Left lobe of liver (tissue), 2 donors: Measurements from ENCODE around the gene AREL1. TPM values are rescaled to one million over a fixed set of nuclear protein-coding genes. Genes with fewer than 3 reads are reported as not detected.

Experiments
- ATAC-seq: fragments of 200-7000 bp; cut with Tn5 transposase; one replicate; pipeline ENCODE4 v1.9.1; 2020; ENCODE audit warnings: mild to moderate bottlenecking, moderate library complexity
- DNase-seq: peaks from one replicate; pipeline ENCODE4 v3.0.0-alpha.2; 2020; ENCODE audit warnings: low spot score
- total RNA-seq: library from RNA; stranded (reverse); gene quantifications from one replicate; pipeline ENCODE4 v1.2.1, GENCODE V29; 2021
- donor health status: DM: no; HTN: no; CAD: no; lungs with moderate emphysema.
- donor health status: DM: no; HTN: yes; CAD: no.

The AREL1 gene
- total RNA-seq, 1 donor from 2014 or later = 18.4 TPM

DNA sequence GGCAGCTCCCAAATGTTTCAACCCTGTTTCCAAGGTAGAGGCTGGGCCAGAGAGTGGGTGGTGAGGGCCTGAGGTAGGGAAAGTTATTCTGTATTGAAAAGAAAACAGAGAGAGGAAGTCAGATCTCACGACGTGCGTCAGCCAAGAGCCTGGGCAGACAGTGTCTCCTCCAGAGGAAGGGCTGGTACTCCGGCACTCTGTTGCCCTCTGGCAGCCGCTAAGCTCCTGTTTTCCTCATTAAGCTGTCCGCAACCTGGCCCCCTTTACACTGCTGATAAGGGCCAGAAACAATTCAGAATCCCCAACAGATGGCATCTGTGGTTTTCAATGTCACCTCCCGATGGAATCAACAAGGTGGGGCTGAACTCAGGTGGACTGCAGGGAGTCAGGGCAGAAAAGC lies 74.8 kb downstream of the AREL1 start:
- ATAC-seq (no peak), DNase-seq (no peak)

DNA sequence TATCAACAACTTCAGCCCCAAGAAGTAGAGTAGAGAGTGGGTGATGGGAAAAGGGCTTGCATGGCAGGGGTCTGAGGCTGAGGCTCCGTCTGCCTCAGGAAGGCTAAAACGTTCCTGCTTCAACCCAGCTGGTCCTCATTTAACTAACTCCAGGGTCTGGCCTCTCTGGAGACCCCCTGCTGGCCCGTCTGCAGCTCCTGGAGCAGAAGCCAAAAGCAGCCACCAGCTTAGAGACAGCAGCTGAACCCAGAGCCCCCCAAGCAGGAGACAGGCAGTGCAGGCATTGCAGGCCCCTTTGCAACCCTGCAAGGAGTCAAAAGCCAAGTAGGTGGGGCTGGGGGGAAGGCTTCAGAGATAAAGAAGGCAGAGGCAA lies 75.7 kb downstream of the AREL1 start:
- no peak for ATAC-seq
- DNase-seq = no peak

GRCh38 chr14:74636424-74637177 lies 76.3 kb downstream of the AREL1 start:
- DNase-seq = no peak
- ATAC-seq = no peak

- no peak for DNase-seq
- ATAC-seq = peak; percentile 96
Measured at GRCh38 chr14:74635847-74636246, 77.0 kb downstream of the AREL1 start.

DNA sequence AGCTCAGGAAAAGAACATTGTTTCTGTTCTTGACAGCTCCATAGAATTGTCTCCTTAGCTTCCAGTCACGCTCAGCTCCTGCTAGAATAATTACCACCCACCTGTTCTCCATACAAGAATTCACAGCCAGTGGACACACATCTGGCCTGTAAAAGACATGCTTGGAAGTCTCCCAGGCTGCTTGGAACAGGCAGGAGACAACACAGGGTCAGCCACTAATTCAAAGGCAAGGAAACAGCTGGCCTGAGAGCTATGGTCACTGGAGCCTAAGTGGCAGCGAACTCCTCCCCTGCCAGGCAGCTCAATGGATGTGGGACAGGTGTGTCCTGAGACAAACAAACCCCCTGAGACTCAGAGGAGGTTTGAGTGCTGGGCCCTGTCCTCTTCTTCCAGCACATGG lies 77.9 kb downstream of the AREL1 start:
- ATAC-seq (no peak), DNase-seq (no peak)

DNA sequence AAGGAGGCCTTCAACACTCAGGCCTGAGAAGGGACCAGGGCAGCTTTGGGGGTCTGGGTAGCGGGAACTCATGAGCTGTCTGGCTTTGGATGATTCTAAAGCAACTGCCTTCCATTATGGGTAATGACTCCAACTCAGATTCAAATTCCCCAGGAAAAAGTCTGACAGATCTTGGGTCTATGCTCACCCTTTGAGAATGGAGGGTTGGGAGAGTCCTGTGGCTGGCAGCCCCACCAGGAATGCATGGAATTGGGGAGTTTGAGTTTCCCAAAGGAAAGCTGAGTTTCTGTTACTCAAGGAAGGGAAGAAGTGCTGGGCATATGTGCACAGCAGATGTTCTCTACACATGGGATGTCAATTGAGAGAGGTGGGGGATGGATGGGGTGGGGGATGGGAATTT lies 78.4 kb downstream of the AREL1 start:
- no peak for ATAC-seq
- no peak for DNase-seq

DNA sequence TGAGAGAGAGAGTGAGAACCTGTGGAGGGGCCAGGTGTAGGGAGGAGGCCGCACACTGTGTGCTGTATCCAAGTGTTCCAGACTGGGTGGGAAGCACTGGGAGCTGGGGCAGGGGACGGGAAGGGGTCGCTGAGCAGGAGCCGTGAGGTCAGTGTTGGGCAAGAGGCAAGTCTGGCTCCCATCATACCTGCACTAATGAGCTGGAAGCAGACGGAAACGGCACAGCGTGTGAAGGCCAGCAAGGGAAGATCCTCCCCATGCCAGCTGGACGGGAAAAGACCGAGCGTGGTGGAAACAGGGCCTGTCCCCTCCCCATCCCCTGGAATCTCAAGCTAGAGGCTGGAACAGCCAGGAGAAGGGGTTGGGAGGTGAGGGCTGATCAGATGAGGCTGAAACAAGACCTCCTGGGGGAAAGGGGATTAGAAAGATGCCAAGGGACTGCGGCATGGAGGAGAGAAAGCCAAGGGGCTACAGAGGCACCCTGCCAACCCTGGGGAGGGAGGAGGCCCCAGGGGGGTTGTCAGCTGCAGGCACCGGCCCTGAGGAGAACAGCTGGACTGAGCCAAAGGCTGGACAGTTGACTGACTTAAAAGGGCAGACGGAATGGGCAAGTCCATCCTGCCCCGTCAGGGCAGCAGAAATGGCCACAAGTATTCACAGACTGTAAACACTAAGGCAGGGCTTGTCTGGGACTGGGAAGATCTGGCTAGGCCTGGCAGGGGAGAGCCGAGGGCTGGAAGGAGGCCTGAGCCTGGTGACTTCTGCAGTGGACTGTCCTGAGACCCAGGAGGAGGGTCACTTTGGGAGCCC lies 81.8 kb downstream of the AREL1 start:
- DNase-seq = no peak
- ATAC-seq = peak; percentile 46

DNA sequence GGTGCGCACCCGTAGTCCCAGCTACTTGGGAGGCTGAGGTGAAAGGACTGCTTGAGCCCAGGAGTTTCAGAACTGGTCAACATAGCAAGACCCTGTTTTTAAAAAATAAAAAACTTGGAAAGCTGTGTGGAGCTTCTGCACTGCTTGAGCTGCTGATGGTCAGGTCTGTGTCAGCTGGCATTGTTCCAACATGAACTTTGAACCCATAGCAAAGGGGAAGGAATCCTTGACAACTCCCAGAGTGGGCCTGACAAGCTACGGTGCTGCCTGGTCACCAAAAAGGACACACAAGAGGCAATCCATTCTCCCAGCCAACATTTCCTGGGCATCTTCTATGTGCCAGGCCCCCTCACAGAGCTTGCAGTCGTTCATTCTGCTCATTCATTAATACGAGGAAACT lies 84.5 kb downstream of the AREL1 start:
- DNase-seq = no peak
- peak; percentile 69 for ATAC-seq

DNA sequence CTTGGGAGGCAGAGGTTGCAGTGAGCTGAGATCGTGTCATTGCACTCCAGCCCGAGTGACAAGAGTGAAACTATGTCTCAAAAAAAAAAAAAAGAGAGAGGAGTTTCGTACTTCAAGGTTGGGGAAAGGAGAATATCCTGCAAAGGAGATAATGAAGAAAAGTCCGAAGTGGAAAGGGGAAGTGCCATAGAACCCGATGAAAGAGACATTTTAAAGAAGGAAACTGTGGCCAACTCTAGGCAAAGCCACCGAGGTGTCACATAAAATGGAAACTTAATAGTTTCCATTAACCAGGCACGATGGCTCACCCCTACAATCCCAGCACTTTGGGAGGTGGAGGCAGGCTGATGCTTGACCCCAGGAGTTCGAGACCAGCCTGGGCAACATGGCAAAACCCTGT lies 85.8 kb downstream of the AREL1 start:
- DNase-seq (no peak), ATAC-seq (no peak)

GRCh38 chr14:74622257-74622656 lies 90.6 kb downstream of the AREL1 start:
- ATAC-seq (no peak), DNase-seq (no peak)

GRCh38 chr14:74621556-74621955 lies 91.3 kb downstream of the AREL1 start:
- DNase-seq (no peak), ATAC-seq (no peak)

DNA sequence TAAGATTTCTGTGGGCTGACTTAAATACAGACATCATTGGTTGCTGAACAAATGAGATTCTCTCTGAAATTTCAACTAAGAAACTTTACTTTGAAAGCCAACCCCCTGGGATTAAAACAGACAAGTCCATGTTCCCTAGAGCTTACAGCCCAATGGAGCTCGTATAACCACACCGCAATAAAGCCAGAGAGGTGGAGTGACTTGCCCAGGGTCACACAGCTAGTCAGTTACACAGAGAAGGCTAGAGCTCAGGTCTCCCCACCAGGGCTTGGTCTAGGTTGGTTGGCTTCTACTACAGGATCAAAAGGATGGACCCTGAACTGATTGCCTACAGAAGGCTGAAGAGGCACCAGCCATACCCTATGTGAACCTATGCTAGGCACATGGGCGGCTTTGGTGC lies 92.0 kb downstream of the AREL1 start:
- DNase-seq = no peak

DNA sequence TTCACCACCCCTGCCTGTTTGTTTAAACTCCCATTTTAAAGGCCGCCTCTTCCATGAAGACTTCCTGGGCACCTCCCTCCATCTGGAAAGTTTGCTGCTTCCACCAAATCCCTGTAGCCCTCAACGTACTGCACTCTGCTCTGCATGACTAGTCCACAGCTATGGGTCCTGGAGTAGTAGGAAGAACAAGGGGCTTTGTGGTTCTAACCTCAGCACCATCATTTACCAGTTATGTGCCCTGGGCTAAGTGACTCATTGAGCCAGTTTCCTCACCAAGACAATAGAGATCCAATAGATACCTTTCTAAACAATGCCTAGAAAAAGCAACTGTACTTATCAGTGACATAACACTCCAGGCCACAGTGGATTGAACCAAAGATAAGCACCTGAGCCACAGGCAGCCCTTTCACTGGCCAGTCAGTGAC lies 92.4 kb downstream of the AREL1 start:
- ATAC-seq (no peak), DNase-seq (no peak)

More for the DNA sequence above, 92.0 kb downstream of the AREL1 start:
- no peak for ATAC-seq

DNA sequence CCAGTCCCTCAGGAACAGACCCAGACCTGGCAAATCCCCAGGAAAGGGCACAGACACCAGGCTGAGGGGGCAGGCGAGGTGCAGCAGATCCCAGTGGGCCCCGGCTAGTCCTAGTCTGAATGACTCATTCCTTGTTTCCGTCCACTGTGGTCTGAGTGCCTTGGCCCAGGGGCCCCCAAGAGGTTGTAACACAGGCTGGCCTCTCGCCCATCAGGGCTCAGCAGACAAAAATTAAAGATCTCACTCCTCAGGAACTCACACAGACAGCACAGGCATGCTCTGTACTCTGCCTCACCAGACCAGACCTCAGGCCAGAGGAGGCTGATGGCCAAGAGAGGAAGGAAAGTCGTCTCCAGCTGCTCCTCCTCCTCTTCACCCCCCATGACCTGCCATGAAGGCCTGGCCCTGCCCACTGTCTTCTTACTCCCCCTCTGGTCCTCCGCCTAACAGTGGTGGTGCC lies 93.2 kb downstream of the AREL1 start:
- ATAC-seq (peak; percentile 6), DNase-seq (no peak)

DNA sequence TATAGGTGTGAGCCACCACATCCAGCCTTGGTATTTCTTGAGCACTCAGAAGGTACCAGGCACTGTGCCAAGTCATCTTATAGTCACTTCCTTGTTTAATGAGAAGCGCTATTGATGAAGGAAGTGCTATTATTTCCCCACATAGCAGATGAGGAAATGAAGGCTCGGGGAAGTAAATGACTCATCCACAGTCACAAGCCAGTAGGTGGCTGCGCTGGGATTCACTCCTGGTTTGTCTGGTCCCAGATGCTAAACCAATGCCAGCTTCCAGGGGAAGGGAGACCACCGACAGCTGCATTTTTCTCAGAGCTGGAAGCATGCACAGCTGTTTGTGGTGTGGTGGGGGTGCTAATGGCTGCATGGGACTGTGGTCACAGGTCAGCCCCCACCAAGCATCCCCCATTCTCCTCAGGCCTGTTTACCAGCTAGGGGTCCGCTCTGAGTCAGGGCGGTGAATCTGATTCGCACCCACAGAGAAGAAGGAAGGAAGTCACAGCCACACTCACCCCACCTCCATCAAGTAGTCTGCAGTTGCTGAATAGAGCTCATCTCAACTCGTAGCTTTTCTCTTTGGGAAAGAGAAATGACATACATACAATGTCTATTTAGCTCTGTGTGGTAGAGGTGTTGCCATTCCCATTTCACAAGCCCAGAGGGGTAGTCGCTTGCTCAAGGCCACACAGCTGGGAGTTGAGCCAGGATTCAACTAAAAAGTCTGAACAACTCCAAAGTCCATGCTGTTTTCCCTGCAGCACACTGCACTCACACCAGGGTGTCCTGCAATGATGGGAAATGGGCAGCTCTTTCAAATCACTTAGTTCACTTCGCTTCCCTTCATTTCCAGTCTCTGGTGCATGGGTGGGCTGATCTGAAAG lies 94.6 kb downstream of the AREL1 start:
- peak; percentile 83 for DNase-seq
- ATAC-seq = peak; percentile 96

DNA sequence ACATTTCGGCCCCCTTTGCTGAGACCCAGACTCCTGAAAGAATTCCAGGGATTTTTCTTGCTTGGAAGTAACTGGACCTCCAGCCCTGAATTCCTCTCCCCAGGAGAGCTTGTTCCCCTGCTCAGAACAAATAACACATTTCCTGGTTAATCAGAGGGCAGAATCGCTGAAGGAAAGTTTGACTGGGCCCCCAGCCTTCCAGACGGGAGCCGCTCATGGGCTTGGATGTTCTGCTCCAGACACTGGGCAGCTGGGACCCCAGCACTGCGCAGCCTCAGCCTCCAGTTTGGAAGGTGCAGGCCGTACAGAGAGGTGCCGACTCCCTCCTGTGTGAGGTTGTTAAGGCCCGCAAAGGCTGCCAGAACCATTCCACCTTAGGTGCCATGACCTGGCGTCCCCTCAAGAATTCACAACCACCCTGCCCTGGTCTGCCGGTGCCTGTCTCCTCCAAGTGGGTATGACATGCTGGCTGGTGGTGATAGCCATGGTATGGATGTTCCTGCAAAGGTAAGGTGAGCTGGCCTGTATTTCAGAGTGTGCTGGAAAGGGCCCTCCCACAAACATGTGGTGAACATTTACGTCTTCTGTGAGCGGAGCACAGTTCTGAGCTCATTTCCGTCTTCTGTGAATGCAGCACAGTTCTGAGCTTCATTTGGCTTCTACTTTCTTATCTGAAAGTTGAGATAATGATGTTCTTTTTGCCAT lies 95.7 kb downstream of the AREL1 start:
- DNase-seq = no peak
- ATAC-seq = no peak

GRCh38 chr14:74616507-74616906 lies 96.4 kb downstream of the AREL1 start:
- ATAC-seq (no peak), DNase-seq (no peak)

- DNase-seq (no peak), ATAC-seq (no peak)
Measured at GRCh38 chr14:74615735-74616134, 97.1 kb downstream of the AREL1 start.

DNA sequence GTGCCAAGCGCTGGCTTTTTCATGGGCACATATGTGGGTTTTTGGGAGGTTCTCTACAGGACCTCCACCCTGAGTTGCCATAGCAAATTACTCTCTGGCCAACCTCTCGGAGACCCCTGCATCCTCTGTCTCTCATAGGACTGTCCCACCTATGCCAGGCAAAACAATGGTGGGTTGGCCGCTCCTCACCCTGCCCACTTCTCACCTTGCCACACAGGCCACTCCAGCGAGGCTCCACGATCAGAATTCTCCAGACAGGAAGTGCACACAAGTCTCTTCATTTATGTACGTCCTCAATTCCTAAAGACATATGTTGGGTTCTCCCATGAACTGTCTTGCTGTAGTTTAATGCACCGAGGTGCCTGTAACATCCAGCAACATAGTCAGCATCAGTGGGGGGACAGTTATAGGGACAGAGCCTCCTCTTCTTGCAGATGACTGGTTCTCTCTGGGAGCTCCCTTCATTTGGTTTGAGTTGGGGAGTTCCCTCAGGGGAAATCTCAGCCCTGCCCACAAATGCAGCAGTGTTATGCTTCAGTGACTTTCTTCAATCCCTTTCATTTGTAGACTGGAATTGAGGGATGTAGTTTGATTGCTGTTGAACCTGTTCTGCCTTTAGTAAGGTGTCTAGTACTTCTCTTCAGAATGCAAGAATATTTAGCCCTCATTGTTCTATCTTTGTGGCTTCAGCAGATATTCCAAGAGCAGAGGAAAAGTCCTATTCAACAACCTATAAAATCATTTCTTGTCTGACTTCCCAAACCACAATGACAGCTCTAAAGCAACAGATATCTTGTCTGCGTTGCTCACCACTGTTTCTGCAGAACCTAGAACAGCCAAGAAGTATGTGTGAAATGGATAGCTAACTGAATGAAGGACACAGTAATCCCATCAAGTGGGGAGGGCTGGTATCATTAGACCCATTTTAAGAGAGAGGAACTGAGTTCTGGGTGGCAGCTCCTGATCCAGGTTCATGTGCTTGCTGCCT lies 98.1 kb downstream of the AREL1 start:
- no peak for DNase-seq

More for the DNA sequence above, 98.1 kb downstream of the AREL1 start:
- ATAC-seq = no peak
